ENCODE measurements around the gene ING4. TPM values are rescaled to one million over a fixed set of nuclear protein-coding genes. Genes with fewer than 3 reads are reported as not detected.

ING4 gene
- total RNA-seq, 3 donors from 2014 or later (not counting 1 experiment from before 2014, with no cell fraction given), result 29.9 to 40.9 (median 30.2) TPM

DNA sequence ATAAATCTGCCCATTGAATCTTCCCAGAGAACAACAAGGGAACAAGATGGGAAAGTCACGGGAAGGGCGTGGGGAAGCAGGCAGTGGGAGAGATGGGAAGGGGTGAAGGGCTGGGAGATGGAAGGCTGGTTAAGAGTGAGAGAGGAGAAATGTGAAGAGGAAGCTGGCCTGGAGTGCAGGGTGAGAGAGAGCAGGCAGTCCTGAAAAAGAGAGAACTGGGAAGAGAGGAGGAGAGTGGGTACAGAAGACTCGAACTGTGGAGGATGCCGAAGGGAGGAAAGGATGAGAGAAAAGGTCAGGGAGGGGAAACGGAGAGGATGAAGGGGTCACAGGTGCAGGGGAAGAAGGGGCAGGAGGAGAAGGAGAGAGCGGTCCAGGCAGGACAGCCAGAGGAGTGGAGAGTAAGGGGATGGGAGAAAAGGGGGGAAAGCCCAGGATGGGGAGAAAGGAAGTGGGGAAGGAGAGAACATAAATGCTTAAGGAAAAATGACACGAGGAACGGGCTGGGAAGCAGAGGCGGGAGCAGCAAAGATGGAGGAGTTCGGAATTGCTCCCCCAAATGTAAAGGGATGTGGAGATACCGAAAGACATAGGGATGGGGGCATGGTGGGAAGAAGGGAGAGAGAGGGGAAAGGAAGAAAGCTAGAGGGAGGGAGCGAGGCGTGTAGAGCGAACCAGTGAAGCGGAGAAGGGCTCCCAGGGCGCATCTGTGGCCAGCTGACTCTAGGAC lies 36.5 kb upstream of the ING4 start:
- ATAC-seq, result no peak
- H3K4me3 ChIP-seq (ENCODE audit: low read length), result no peak overlapping the region
- peaks cover 24% of the 10 kb centered on the region for H3K4me1 ChIP-seq (ENCODE audit: control insufficient read depth, insufficient read depth, low read length)
- no peaks in the 10 kb centered on the region for H3K36me3 ChIP-seq (ENCODE audit: control insufficient read depth, insufficient read depth, low read length)
- peaks cover 26% of the 10 kb centered on the region for H3K27me3 ChIP-seq (ENCODE audit: control insufficient read depth, insufficient read depth, low read length)
- H3K27ac ChIP-seq (ENCODE audit: low read length), result no peak overlapping the region
- H3K27ac Mint-ChIP-seq, result no peak overlapping the region
- intact Hi-C loops (cut with micrococcal nuclease), result no loop called here
- H3K36me3 Mint-ChIP-seq, result no peaks in the 10 kb centered on the region
- peaks cover 63 to 68% of the 10 kb centered on the region in 2 donors for H3K27me3 Mint-ChIP-seq (ENCODE audit: low read depth in 2 of 2)
- H3K9me3 Mint-ChIP-seq, result no peaks in the 10 kb centered on the region
- TF ChIP-seq, protein P1, sequence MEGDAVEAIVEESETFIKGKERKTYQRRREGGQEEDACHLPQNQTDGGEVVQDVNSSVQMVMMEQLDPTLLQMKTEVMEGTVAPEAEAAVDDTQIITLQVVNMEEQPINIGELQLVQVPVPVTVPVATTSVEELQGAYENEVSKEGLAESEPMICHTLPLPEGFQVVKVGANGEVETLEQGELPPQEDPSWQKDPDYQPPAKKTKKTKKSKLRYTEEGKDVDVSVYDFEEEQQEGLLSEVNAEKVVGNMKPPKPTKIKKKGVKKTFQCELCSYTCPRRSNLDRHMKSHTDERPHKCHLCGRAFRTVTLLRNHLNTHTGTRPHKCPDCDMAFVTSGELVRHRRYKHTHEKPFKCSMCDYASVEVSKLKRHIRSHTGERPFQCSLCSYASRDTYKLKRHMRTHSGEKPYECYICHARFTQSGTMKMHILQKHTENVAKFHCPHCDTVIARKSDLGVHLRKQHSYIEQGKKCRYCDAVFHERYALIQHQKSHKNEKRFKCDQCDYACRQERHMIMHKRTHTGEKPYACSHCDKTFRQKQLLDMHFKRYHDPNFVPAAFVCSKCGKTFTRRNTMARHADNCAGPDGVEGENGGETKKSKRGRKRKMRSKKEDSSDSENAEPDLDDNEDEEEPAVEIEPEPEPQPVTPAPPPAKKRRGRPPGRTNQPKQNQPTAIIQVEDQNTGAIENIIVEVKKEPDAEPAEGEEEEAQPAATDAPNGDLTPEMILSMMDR (IDR thresholded peaks at IDR 0.05), result no peak
- H3K4me1 Mint-ChIP-seq, result peaks cover 0 to 16% of the 10 kb centered on the region in 2 donors
- peak overlapping the region; percentile 28 for H3K4me3 Mint-ChIP-seq
- no peaks in the 10 kb centered on the region for H3K9me3 ChIP-seq (ENCODE audit: control insufficient read depth, insufficient read depth, low read length)
- DNase-seq, result no peak
- WGBS (ENCODE audit: insufficient coverage), result 37% methylated on average over 16 of the region's 16 CpGs

GRCh38 chr12:6698352-6699046 lies 35.6 kb upstream of the ING4 start:
- Histone ChIP-seq H3K4me1 (ENCODE audit: control insufficient read depth, insufficient read depth, low read length) (peaks cover 24% of the 10 kb centered on the region), H3K36me3 (ENCODE audit: control insufficient read depth, insufficient read depth, low read length) (no peaks in the 10 kb centered on the region), H3K9me3 (ENCODE audit: control insufficient read depth, insufficient read depth, low read length) (no peaks in the 10 kb centered on the region), H3K4me3 (ENCODE audit: low read length) (no peak overlapping the region), H3K27ac (ENCODE audit: low read length) (no peak overlapping the region), H3K27me3 (ENCODE audit: control insufficient read depth, insufficient read depth, low read length) (peaks cover 24% of the 10 kb centered on the region)
- Mint-ChIP-seq H3K27ac (no peak overlapping the region), H3K36me3 (no peaks in the 10 kb centered on the region), H3K4me1 (peaks cover 0 to 19% of the 10 kb centered on the region in 2 donors), H3K4me3 (no peak overlapping the region), H3K9me3 (no peaks in the 10 kb centered on the region), H3K27me3 (ENCODE audit: low read depth in 2 of 2) (peaks cover 58 to 62% of the 10 kb centered on the region in 2 donors)
- intact Hi-C loops (cut with micrococcal nuclease), result no loop called here
- WGBS (ENCODE audit: insufficient coverage), result 77% methylated on average over 7 of the region's 8 CpGs
- ATAC-seq, result no peak
- DNase-seq, result no peak
- TF ChIP-seq, protein P1 (IDR thresholded peaks at IDR 0.05), result no peak

DNA sequence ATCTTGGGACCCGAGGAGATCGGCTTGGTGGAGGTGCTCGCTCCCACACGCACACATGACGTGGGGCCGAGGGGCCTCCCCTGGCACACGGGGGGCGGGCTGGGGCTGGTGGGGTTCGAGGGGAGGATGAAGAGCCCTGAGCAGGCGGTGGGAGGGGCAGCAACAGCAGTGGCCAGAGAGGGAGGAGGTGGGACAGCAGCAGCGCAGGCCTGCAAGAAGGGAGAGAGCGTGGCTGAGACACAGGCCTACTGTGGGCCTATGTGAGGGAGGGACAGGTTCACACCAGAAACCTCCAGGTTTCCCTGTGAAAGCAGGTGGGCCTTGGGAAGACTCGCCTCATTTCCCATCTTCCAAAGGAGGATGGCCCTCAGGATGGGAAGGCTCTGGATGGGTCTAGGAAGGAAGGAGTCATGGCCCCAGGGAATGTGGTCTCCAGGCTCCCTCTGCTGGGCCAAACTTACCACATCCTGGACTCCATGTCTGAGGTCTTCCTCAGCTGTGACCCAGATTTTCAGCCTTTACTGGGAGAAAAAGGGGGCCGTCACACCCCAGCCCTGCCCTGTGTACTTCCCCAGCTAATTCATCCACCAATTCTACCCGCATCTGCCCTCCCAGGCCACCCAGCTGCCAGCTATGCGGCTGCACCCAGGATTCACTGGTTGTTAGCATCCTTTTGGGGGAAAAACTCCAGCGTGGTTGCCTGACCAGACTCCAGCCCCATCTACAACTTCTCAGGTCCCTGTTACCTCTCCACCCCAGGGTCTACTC lies 34.8 kb upstream of the ING4 start:
- Histone ChIP-seq H3K27me3 (ENCODE audit: control insufficient read depth, insufficient read depth, low read length) (peaks cover 24% of the 10 kb centered on the region), H3K4me1 (ENCODE audit: control insufficient read depth, insufficient read depth, low read length) (peaks cover 24% of the 10 kb centered on the region), H3K27ac (ENCODE audit: low read length) (no peak overlapping the region), H3K9me3 (ENCODE audit: control insufficient read depth, insufficient read depth, low read length) (no peaks in the 10 kb centered on the region), H3K36me3 (ENCODE audit: control insufficient read depth, insufficient read depth, low read length) (no peaks in the 10 kb centered on the region), H3K4me3 (ENCODE audit: low read length) (no peak overlapping the region)
- Mint-ChIP-seq H3K4me3 (no peak overlapping the region), H3K27me3 (ENCODE audit: low read depth in 2 of 2) (peaks cover 52 to 55% of the 10 kb centered on the region in 2 donors), H3K27ac (no peak overlapping the region), H3K36me3 (no peaks in the 10 kb centered on the region), H3K4me1 (peaks cover 0 to 19% of the 10 kb centered on the region in 2 donors), H3K9me3 (no peaks in the 10 kb centered on the region)
- intact Hi-C loops (cut with micrococcal nuclease), result no loop called here
- 75% methylated on average over 17 of the region's 17 CpGs for WGBS (ENCODE audit: insufficient coverage)
- ATAC-seq, result peak in 2 of 3 donors; percentile 26 to 42
- peak in 1 of 2 donors; percentile 56 for DNase-seq
- TF ChIP-seq, protein P1 (IDR thresholded peaks at IDR 0.05), result no peak

Data from natural killer cell (primary cell).